Measurements from ENCODE around the gene TRMT44.
A peak's percentile ranks its signal among the peaks of the same experiment; 100 is the strongest.
"Not testable (repeated sequence)": the region's sequence is repeated elsewhere in the genome, so short reads cannot be mapped to it uniquely, and the experiment has no call there.

- peak; percentile 35 for TF ChIP-seq CTCF (conservative IDR thresholded peaks at IDR 0.05; ENCODE audit: low read depth, low read length)
- not testable (repeated sequence) for TF ChIP-seq EZH2 (IDR thresholded peaks at IDR 0.05; ENCODE audit: borderline replicate concordance, low read depth, low read length, poor library complexity, severe bottlenecking)
Observed at GRCh38 chr4:8406887-8407286, 33.7 kb upstream of the TRMT44 start.

Data from A673 (cell line).